CD14-positive monocyte (primary cell): Measurements from ENCODE around the gene ASB12. TPM values are rescaled to one million over a fixed set of nuclear protein-coding genes. Genes with fewer than 3 reads are reported as not detected.

Experiments used
- DNase-seq, 3 donors: peaks; one replicate each; pipeline ENCODE4 v3.0.0-alpha.2; 2011 to 2022
- H2AFZ ChIP-seq: 2 replicates; pipeline ENCODE4 v1.6.0; 2012; ENCODE audit warnings: mild to moderate bottlenecking, low read depth, low read length, inconsistent platforms; ENCODE audit not compliant: insufficient read depth, poor library complexity, severe bottlenecking
- H3K27ac ChIP-seq, 2 donors: 1 replicate in 1 of 2; 2 replicates in 1 of 2; pipeline ENCODE4 v1.5.1; 2012 to 2013; ENCODE audit warnings: low read length in 2 of 2, control low read depth in 1 of 2, inconsistent platforms in 1 of 2, low read depth in 1 of 2, mild to moderate bottlenecking in 1 of 2
- H3K27me3 ChIP-seq, 2 donors: one replicate each; pipeline versions ENCODE4 v1.6.0 to v1.6.1; 2011 to 2013; ENCODE audit warnings: low read length in 2 of 2; ENCODE audit not compliant: control insufficient read depth in 2 of 2, insufficient read depth in 2 of 2
- H3K36me3 ChIP-seq, 2 donors: replicated peaks in 1 of 2; 1 replicate in 1 of 2; 2 replicates in 1 of 2; pipeline versions ENCODE4 v1.5.1 to v1.6.1; 2012 to 2013; ENCODE audit warnings: low read length in 2 of 2, control low read depth in 1 of 2, inconsistent platforms in 1 of 2, mild to moderate bottlenecking in 1 of 2; ENCODE audit not compliant: insufficient read depth in 2 of 2, control insufficient read depth in 1 of 2
- H3K4me1 ChIP-seq, 2 donors: 1 replicate in 1 of 2; 2 replicates in 1 of 2; pipeline versions ENCODE4 v1.5.1 to v1.6.1; 2012 to 2013; ENCODE audit warnings: low read length in 2 of 2, control low read depth in 1 of 2, inconsistent platforms in 1 of 2, mild to moderate bottlenecking in 1 of 2, moderate library complexity in 1 of 2; ENCODE audit not compliant: insufficient read depth in 2 of 2, control insufficient read depth in 1 of 2
- H3K4me2 ChIP-seq: replicated peaks from 2 replicates; pipeline ENCODE3; 2012; ENCODE audit warnings: low read length, moderate library complexity, mild to moderate bottlenecking; ENCODE audit not compliant: poor library complexity, severe bottlenecking; ENCODE audit errors: extremely low read depth
- H3K4me3 ChIP-seq, 3 experiments: fragments of 200-600 bp in 1 of 3; sonication (generic) in 1 of 3; replicated peaks in 1 of 3; 1 replicate in 2 of 3; 2 replicates in 1 of 3; pipeline ENCODE4 v1.5.1; 2011 to 2013; ENCODE audit warnings: low read length in 3 of 3, mild to moderate bottlenecking in 3 of 3, control low read depth in 2 of 3, low read depth in 2 of 3, inconsistent platforms in 1 of 3, moderate library complexity in 1 of 3
- H3K79me2 ChIP-seq: 2 replicates; pipeline ENCODE4 v1.6.0; 2012; ENCODE audit warnings: mild to moderate bottlenecking, control low read depth, inconsistent platforms, low read length, moderate library complexity; ENCODE audit not compliant: insufficient read depth
- H3K9ac ChIP-seq: 2 replicates; pipeline ENCODE4 v1.6.0; 2017; ENCODE audit warnings: low read length, mild to moderate bottlenecking; ENCODE audit not compliant: insufficient read depth, poor library complexity, severe bottlenecking
- H3K9me3 ChIP-seq, 2 donors: replicated peaks in 1 of 2; 1 replicate in 1 of 2; 2 replicates in 1 of 2; pipeline versions ENCODE4 v1.5.1 to v1.6.1; 2012 to 2013; ENCODE audit warnings: low read length in 2 of 2, control low read depth in 1 of 2; ENCODE audit not compliant: control insufficient read depth in 1 of 2, insufficient read depth in 1 of 2
- H4K20me1 ChIP-seq: 2 replicates; pipeline ENCODE4 v1.6.0; 2012; ENCODE audit warnings: mild to moderate bottlenecking, low read length, control low read depth, moderate library complexity; ENCODE audit not compliant: insufficient read depth
- H3K27ac Mint-ChIP-seq, 7 donors: one replicate each; pipeline ENCODE4 v1.8.0; 2020; ENCODE audit warnings: mild to moderate bottlenecking in 7 of 7, mixed read lengths in 7 of 7, moderate library complexity in 6 of 7, inconsistent platforms in 2 of 7
- H3K27me3 Mint-ChIP-seq, 3 donors: one replicate each; pipeline ENCODE4 v1.8.0; 2021 to 2022; ENCODE audit warnings: low read depth in 3 of 3, mild to moderate bottlenecking in 3 of 3, mixed read lengths in 3 of 3, moderate library complexity in 3 of 3, inconsistent platforms in 1 of 3
- H3K36me3 Mint-ChIP-seq, 2 donors: one replicate each; pipeline ENCODE4 v1.8.0; 2020; ENCODE audit warnings: mixed read lengths in 2 of 2, inconsistent platforms in 1 of 2, mild to moderate bottlenecking in 1 of 2
- H3K4me1 Mint-ChIP-seq: one replicate; pipeline ENCODE4 v1.8.0; 2020; ENCODE audit warnings: mild to moderate bottlenecking, mixed read lengths
- H3K4me3 Mint-ChIP-seq, 2 donors: one replicate each; pipeline ENCODE4 v1.8.0; 2020; ENCODE audit warnings: mild to moderate bottlenecking in 2 of 2, mixed read lengths in 2 of 2, moderate library complexity in 1 of 2
- H3K9me3 Mint-ChIP-seq, 7 donors: one replicate each; pipeline ENCODE4 v1.8.0; 2020 to 2022; ENCODE audit warnings: mixed read lengths in 7 of 7, mild to moderate bottlenecking in 6 of 7, moderate library complexity in 6 of 7, inconsistent platforms in 2 of 7
- WGBS: methylation state at CpG from one replicate; pipeline ENCODE4 v1.1.5; 2013; ENCODE audit warnings: missing lambda C conversion rate; ENCODE audit not compliant: insufficient coverage; 5-methylcytosine and 5-hydroxymethylcytosine counted together
- intact Hi-C, 2 donors: fragments of 100-400 bp; cut with micrococcal nuclease; formaldehyde crosslinking; loops; one replicate each; pipeline versions ENCODE4 v1.15.0 to v1.15.1; 2023
- polyA plus RNA-seq, 3 donors: library from polyadenylated mRNA; depleted of rRNA in 1 of 3; unstranded in 2 of 3; stranded (reverse) in 1 of 3; fragments of 300-500 nt in 2 of 3; fragments of >200 nt in 1 of 3; fragmentation: Illumina TruSeq in 2 of 3; gene quantifications; 1 replicate in 2 of 3; 2 replicates in 1 of 3; pipeline ENCODE4 v1.2.3, GENCODE V29; 2012 to 2021
- TF ChIP-seq, protein P1 (sequence below): fragments of 200-600 bp; IDR thresholded peaks from one replicate; pipeline ENCODE4 v1.8.0; 2022; ENCODE audit warnings: antibody characterized with exemption, mild to moderate bottlenecking

Gene ASB12
- polyA plus RNA-seq, 3 donors, result not detected

DNA sequence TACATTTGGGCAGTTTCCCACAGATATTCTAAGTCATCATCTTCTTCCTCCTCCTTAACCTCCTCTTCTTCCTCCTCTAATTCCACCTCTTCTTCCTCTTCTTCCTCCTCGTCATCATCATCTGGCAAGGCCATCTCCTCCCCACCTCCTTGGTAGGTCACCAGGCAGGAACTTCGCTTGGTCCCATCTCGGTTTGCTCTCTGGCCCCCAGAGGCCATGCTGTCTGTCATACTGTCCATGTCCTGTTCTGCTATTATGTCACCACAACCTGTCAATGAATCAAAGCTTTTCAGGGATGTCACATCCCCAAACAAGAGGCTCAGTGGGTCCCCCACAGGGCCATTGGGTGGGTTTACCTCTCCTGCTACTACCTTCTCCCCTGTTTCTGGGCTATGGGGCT, 38.4 kb downstream of the ASB12 start:
- H3K9me3 ChIP-seq, result no peaks in the 10 kb centered on the region
- WGBS, result 100% methylated on average over 1 of the region's 3 CpGs
- no peaks in the 10 kb centered on the region for H3K36me3 ChIP-seq
- no peaks in the 10 kb centered on the region for H3K27me3 ChIP-seq
- H3K4me2 ChIP-seq, result no peak overlapping the region
- no peak overlapping the region for H3K4me3 ChIP-seq
- no peak for DNase-seq
- Mint-ChIP-seq H3K36me3 (peaks cover 13 to 15% of the 10 kb centered on the region in 2 donors), H3K27me3 (peaks cover 0 to 9% (median 2%) of the 10 kb centered on the region in 3 donors), H3K27ac (no peak overlapping the region), H3K4me1 (no peaks in the 10 kb centered on the region), H3K4me3 (no peak overlapping the region), H3K9me3 (peaks cover 0 to 5% (median 0%) of the 10 kb centered on the region in 7 donors)
- H2AFZ ChIP-seq, result no peak overlapping the region
- TF ChIP-seq, protein P1, sequence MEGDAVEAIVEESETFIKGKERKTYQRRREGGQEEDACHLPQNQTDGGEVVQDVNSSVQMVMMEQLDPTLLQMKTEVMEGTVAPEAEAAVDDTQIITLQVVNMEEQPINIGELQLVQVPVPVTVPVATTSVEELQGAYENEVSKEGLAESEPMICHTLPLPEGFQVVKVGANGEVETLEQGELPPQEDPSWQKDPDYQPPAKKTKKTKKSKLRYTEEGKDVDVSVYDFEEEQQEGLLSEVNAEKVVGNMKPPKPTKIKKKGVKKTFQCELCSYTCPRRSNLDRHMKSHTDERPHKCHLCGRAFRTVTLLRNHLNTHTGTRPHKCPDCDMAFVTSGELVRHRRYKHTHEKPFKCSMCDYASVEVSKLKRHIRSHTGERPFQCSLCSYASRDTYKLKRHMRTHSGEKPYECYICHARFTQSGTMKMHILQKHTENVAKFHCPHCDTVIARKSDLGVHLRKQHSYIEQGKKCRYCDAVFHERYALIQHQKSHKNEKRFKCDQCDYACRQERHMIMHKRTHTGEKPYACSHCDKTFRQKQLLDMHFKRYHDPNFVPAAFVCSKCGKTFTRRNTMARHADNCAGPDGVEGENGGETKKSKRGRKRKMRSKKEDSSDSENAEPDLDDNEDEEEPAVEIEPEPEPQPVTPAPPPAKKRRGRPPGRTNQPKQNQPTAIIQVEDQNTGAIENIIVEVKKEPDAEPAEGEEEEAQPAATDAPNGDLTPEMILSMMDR, result no peak
- intact Hi-C loops, result no loop called here
- H3K4me1 ChIP-seq, result no peaks in the 10 kb centered on the region
- no peak overlapping the region for H3K9ac ChIP-seq
- no peak overlapping the region for H3K27ac ChIP-seq
- no peaks in the 10 kb centered on the region for H4K20me1 ChIP-seq
- H3K79me2 ChIP-seq, result no peaks in the 10 kb centered on the region

DNA sequence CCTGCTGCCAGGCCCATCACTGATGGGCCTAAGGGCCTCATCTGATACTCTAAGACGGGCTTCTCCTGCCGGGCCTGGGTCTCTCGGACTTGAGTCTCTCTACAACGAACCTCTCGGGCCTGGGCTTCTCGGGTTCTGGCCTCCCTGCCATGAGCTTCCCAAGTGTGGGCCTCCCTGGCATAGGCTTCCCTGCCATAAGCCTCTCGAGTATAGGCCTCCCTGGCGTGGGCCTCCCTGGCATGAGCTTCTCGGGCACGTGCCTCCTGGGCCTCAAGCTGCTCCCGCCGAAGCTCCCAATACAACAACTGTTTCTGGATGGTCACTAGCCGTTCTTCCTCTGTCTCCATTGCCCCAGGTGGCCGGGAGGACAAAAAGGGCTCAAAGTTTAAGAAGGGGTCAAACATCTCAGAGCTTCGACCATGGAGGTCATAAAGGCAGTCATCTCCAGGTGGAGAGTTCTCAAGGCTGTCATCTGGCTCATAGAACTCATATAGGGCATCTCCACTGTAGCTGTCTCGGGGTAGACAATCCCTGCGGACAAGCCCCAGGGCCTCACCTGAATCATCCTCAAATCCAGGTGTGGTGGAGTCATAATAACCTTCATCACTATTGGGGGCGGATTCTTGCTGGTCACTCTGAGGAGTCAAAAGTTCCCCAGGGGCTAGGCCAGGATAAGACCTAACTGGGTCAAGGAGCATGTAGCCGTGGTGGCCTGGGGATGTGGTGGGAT, 39.0 kb downstream of the ASB12 start:
- intact Hi-C loops, result no loop called here
- Histone ChIP-seq H3K36me3 (no peaks in the 10 kb centered on the region), H3K27me3 (no peaks in the 10 kb centered on the region), H3K9me3 (no peaks in the 10 kb centered on the region), H3K4me1 (no peaks in the 10 kb centered on the region), H3K27ac (no peak overlapping the region), H4K20me1 (no peaks in the 10 kb centered on the region), H3K4me3 (no peak overlapping the region), H2AFZ (no peak overlapping the region), H3K79me2 (no peaks in the 10 kb centered on the region), H3K9ac (no peak overlapping the region), H3K4me2 (no peak overlapping the region)
- DNase-seq, result no peak
- peak overlapping the region in 1 of 7 donors; percentile 12 for H3K27ac Mint-ChIP-seq
- H3K36me3 Mint-ChIP-seq, result peaks cover 13 to 15% of the 10 kb centered on the region in 2 donors
- H3K9me3 Mint-ChIP-seq, result peaks cover 0 to 5% (median 0%) of the 10 kb centered on the region in 7 donors
- H3K4me1 Mint-ChIP-seq, result no peaks in the 10 kb centered on the region
- 97% methylated on average over 7 of the region's 19 CpGs for WGBS
- H3K27me3 Mint-ChIP-seq, result peaks cover 0 to 9% (median 2%) of the 10 kb centered on the region in 3 donors
- no peak overlapping the region for H3K4me3 Mint-ChIP-seq
- TF ChIP-seq, protein P1, result no peak
